Progenitor cell of endocrine pancreas (in vitro differentiated cells): ENCODE results near the gene YY1. TPM values are rescaled to one million over a fixed set of nuclear protein-coding genes. Genes with fewer than 3 reads are reported as not detected.

Experiments
- DNase-seq: peaks from one replicate; pipeline ENCODE4 v3.0.0; 2021; ENCODE audit warnings: low spot score; ENCODE audit not compliant: unreplicated experiment
- H3K27ac Mint-ChIP-seq: 2 replicates; pipeline ENCODE4 v1.8.0; 2021; ENCODE audit warnings: mild to moderate bottlenecking, moderate library complexity, mixed read lengths
- H3K27me3 Mint-ChIP-seq: 2 replicates; pipeline ENCODE4 v1.8.0; 2021; ENCODE audit warnings: mixed read lengths
- H3K36me3 Mint-ChIP-seq: 2 replicates; pipeline ENCODE4 v1.8.0; 2022; ENCODE audit warnings: mixed read lengths; ENCODE audit not compliant: insufficient read depth
- H3K4me1 Mint-ChIP-seq: 2 replicates; pipeline ENCODE4 v1.8.0; 2021; ENCODE audit warnings: low read depth, mixed read lengths
- H3K4me3 Mint-ChIP-seq: 2 replicates; pipeline ENCODE4 v1.8.0; 2021; ENCODE audit warnings: low read depth, mild to moderate bottlenecking, moderate library complexity, mixed read lengths
- H3K9me3 Mint-ChIP-seq: 2 replicates; pipeline ENCODE4 v1.8.0; 2021; ENCODE audit warnings: low read depth, mixed read lengths
- total RNA-seq: library from RNA; stranded (reverse); gene quantifications from 2 replicates; pipeline ENCODE4 v1.2.1, GENCODE V29; 2021
- TF ChIP-seq, protein P1 (sequence below): fragments of 200-600 bp; sonication (generic); IDR thresholded peaks from one replicate; pipeline ENCODE4 v1.5.0; 2021; ENCODE audit warnings: antibody characterized with exemption, mild to moderate bottlenecking; ENCODE audit not compliant: unreplicated experiment

The YY1 gene
- total RNA-seq, 1 donor from 2014 or later = 90.2 TPM

- peak overlapping the region; percentile 47 for H3K4me3 Mint-ChIP-seq
- peaks cover 3% of the 10 kb centered on the region for H3K9me3 Mint-ChIP-seq
- peaks cover 8% of the 10 kb centered on the region for H3K4me1 Mint-ChIP-seq
These were observed 45.3 kb upstream of the YY1 start for GRCh38 chr14:100193417-100194357.

DNA sequence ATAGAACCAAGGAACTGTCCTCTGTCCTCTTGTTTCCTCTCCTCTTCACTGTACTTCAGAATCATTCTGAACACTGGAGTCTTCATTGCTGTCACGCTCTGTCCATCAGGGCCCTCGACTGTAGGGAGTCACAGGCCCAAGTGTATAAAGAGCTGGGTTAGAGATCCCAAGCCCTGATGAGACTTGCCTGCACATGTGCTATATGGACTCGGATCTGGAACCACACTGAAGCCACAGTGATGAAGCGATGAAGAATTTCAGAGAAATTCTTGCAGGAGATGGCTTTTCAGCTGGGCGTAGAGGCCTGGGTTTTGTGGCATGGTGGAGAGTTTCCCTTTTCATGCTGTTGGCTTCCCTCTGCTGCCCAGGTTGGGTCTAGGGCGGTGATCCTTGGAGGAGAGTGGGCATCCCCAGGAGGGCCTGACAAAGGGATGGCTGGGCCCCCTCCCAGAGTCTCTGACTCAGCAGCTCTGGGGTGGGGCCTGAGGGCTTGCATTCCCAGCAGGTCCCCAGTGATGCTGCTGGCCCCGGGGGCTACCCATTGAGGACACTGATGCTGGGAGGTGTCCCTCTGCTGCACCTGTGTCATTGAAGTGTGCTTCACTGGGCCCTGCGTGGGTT lies 39.6 kb upstream of the YY1 start:
- no peak overlapping the region for H3K4me3 Mint-ChIP-seq
- no peak overlapping the region for H3K27ac Mint-ChIP-seq
- H3K9me3 Mint-ChIP-seq = no peaks in the 10 kb centered on the region
- H3K4me1 Mint-ChIP-seq = no peaks in the 10 kb centered on the region
- no peaks in the 10 kb centered on the region for H3K36me3 Mint-ChIP-seq
- TF ChIP-seq, protein P1, sequence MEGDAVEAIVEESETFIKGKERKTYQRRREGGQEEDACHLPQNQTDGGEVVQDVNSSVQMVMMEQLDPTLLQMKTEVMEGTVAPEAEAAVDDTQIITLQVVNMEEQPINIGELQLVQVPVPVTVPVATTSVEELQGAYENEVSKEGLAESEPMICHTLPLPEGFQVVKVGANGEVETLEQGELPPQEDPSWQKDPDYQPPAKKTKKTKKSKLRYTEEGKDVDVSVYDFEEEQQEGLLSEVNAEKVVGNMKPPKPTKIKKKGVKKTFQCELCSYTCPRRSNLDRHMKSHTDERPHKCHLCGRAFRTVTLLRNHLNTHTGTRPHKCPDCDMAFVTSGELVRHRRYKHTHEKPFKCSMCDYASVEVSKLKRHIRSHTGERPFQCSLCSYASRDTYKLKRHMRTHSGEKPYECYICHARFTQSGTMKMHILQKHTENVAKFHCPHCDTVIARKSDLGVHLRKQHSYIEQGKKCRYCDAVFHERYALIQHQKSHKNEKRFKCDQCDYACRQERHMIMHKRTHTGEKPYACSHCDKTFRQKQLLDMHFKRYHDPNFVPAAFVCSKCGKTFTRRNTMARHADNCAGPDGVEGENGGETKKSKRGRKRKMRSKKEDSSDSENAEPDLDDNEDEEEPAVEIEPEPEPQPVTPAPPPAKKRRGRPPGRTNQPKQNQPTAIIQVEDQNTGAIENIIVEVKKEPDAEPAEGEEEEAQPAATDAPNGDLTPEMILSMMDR = no peak
- no peaks in the 10 kb centered on the region for H3K27me3 Mint-ChIP-seq
- no peak for DNase-seq

More at GRCh38 chr14:100193417-100194357, 45.3 kb upstream of the YY1 start:
- Mint-ChIP-seq H3K27me3 (no peaks in the 10 kb centered on the region), H3K36me3 (peaks cover under 1% of the 10 kb centered on the region), H3K27ac (peak overlapping the region; percentile 91)
- TF ChIP-seq, protein P1 = no peak
- no peak for DNase-seq

DNA sequence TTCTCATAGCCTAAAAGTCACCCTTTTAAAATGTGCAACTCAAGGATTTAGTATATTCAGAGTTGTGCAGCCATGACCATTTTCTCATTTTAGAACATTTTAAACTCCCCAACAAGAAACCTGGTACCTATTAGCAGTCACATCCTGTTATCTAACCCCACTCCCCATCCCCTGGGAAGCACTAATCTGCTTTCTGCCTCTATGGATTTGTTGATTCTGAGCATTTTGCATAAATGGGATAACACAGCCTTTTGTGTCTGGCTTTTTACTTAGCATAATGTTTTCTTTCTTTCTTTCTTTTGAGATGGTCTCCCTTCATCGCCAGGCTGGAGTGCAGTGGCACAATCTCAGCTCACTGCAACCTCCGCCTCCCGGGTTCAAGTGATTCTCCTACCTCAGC lies 38.6 kb upstream of the YY1 start:
- H3K9me3 Mint-ChIP-seq = no peaks in the 10 kb centered on the region
- no peak overlapping the region for H3K27ac Mint-ChIP-seq
- H3K4me1 Mint-ChIP-seq = peaks cover 2% of the 10 kb centered on the region
- no peaks in the 10 kb centered on the region for H3K27me3 Mint-ChIP-seq
- TF ChIP-seq, protein P1 = no peak
- no peak overlapping the region for H3K4me3 Mint-ChIP-seq
- peaks cover under 1% of the 10 kb centered on the region for H3K36me3 Mint-ChIP-seq
- DNase-seq = no peak

GRCh38 chr14:100201701-100202100 lies 37.2 kb upstream of the YY1 start:
- peaks cover 5% of the 10 kb centered on the region for H3K36me3 Mint-ChIP-seq
- H3K27ac Mint-ChIP-seq = no peak overlapping the region
- peaks cover 2% of the 10 kb centered on the region for H3K4me1 Mint-ChIP-seq
- no peak for DNase-seq
- no peaks in the 10 kb centered on the region for H3K9me3 Mint-ChIP-seq
- H3K27me3 Mint-ChIP-seq = no peaks in the 10 kb centered on the region
- TF ChIP-seq, protein P1 = no peak
- no peak overlapping the region for H3K4me3 Mint-ChIP-seq

- Mint-ChIP-seq H3K27me3 (no peaks in the 10 kb centered on the region), H3K4me3 (no peak overlapping the region), H3K36me3 (peaks cover 13% of the 10 kb centered on the region), H3K9me3 (no peaks in the 10 kb centered on the region), H3K4me1 (peaks cover 2% of the 10 kb centered on the region), H3K27ac (no peak overlapping the region)
- TF ChIP-seq, protein P1 = no peak
- no peak for DNase-seq
These were observed 36.2 kb upstream of the YY1 start for GRCh38 chr14:100202712-100203111.
